WTC11 (cell line): ENCODE results near the gene ITPKB. TPM values are rescaled to one million over a fixed set of nuclear protein-coding genes. Genes with fewer than 3 reads are reported as not detected.
"Not testable (repeated sequence)": the region's sequence is repeated elsewhere in the genome, so short reads cannot be mapped to it uniquely, and the experiment has no call there.

Source experiments
- ATAC-seq: fragments of 200-7000 bp; cut with Tn5 transposase; 2 replicates; pipeline ENCODE4 v1.10.0; 2021; ENCODE audit warnings: mild to moderate bottlenecking, moderate library complexity
- CTCF ChIA-PET: fragments of 300-600 bp; sonication (Branson Sonifier 250); formaldehyde crosslinking; loops from one replicate; lab custom pipeline; 2021; ENCODE audit warnings: antibody characterized with exemption; lab: Charles Lee
- POLR2A ChIA-PET: fragments of 350-600 bp; sonication (Branson Sonifier 250); formaldehyde crosslinking; loops from one replicate; lab custom pipeline; 2021; ENCODE audit warnings: antibody characterized with exemption; lab: Charles Lee
- DNase-seq: peaks from one replicate; pipeline ENCODE4 v3.0.0; 2021; ENCODE audit warnings: low spot score
- H3K27ac Mint-ChIP-seq: 2 replicates; pipeline ENCODE4 v1.8.0; 2021; ENCODE audit warnings: mixed read lengths
- H3K27me3 Mint-ChIP-seq: 2 replicates; pipeline ENCODE4 v1.8.0; 2021; ENCODE audit warnings: low read depth, mild to moderate bottlenecking, moderate library complexity, mixed read lengths
- H3K36me3 Mint-ChIP-seq: 2 replicates; pipeline ENCODE4 v1.8.0; 2021; ENCODE audit warnings: mixed read lengths
- H3K4me1 Mint-ChIP-seq: 2 replicates; pipeline ENCODE4 v1.8.0; 2022; ENCODE audit warnings: mixed read lengths
- H3K4me3 Mint-ChIP-seq: 2 replicates; pipeline ENCODE4 v1.8.0; 2021; ENCODE audit warnings: mild to moderate bottlenecking, moderate library complexity, mixed read lengths
- H3K9me3 Mint-ChIP-seq: 2 replicates; pipeline ENCODE4 v1.8.0; 2021; ENCODE audit warnings: mixed read lengths
- HMGA2 ChIP-seq: fragments of 250-450 bp; sonication (Bioruptor Pico); IDR thresholded peaks from 2 replicates; pipeline ENCODE4 v1.4.0; 2021; ENCODE audit warnings: mild to moderate bottlenecking, moderate library complexity
- MAX ChIP-seq: sonication (generic); formaldehyde crosslinking; IDR thresholded peaks from 2 replicates; pipeline ENCODE4 v1.8.0; 2022; ENCODE audit warnings: mild to moderate bottlenecking, missing genetic modification reagents
- NFYB ChIP-seq: sonication (generic); formaldehyde crosslinking; conservative IDR thresholded peaks from 2 replicates; pipeline ENCODE4 v1.8.0; 2022; ENCODE audit warnings: low read depth, missing genetic modification reagents
- PREB ChIP-seq: sonication (generic); formaldehyde crosslinking; IDR thresholded peaks from 2 replicates; pipeline ENCODE4 v1.8.1; 2022; ENCODE audit warnings: mild to moderate bottlenecking, missing genetic modification reagents, moderate library complexity, borderline replicate concordance
- ZNF121 ChIP-seq: sonication (generic); formaldehyde crosslinking; IDR thresholded peaks from 2 replicates; pipeline ENCODE4 v1.8.0; 2023; ENCODE audit warnings: missing genetic modification reagents
- ZNF219 ChIP-seq: sonication (generic); formaldehyde crosslinking; IDR thresholded peaks from 2 replicates; pipeline ENCODE4 v1.8.0; 2023; ENCODE audit warnings: missing genetic modification reagents, mild to moderate bottlenecking, borderline replicate concordance
- ZNF425 ChIP-seq: fragments of 250-450 bp; sonication (Bioruptor Pico); conservative IDR thresholded peaks from 2 replicates; pipeline ENCODE4 v1.9.0; 2021; ENCODE audit warnings: mild to moderate bottlenecking
- ZNF512 ChIP-seq: sonication (generic); formaldehyde crosslinking; IDR thresholded peaks from 2 replicates; pipeline ENCODE4 v1.8.1; 2022; ENCODE audit warnings: missing genetic modification reagents, borderline replicate concordance
- total RNA-seq: library from RNA; stranded (reverse); gene quantifications from 3 replicates; pipeline ENCODE4 v1.2.3, GENCODE V29; 2021
- TF ChIP-seq, protein P1 (sequence below): sonication (generic); formaldehyde crosslinking; IDR thresholded peaks from 2 replicates; pipeline ENCODE4 v1.8.0; 2022; ENCODE audit warnings: mild to moderate bottlenecking, missing genetic modification reagents

ITPKB gene
- total RNA-seq, 1 experiment from 2014 or later: 15.6 TPM

DNA sequence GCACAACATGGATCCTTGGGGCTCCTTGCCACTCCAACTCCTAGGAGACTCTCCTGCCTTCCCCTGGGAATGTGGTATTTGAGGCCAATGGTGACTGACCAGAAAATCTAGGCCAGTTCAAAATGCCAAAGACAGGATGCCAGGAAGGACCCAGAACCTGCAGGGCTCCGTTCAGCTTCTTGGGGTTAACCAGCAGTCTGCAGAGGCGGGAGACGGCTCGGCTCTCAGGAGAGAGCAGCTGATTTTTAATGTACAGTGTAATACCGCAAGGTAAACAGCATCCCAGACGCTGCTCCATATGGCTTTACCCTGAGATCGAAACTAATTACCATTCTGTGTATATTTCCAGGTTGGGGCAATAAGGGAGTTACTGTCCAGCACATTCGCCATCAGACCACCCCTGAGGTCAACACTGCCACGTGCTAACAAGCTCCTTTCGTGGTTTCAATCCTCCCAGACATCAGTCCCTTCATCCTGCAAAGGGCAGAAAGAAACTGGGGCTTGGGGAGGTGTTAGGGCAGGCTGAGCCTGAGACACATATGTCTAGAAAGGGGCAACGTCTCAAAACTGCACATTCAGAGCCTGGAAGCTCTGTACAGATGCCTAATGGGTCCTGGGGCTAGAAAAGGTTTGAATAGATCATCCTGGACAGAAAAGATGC, 16.7 kb downstream of the ITPKB start (continued):
- TF ChIP-seq ZNF512 (CRISPR knock-in tag) (no peak), ZNF121 (no peak), ZNF425 (CRISPR knock-in tag) (no peak), ZNF219 (no peak)

DNA sequence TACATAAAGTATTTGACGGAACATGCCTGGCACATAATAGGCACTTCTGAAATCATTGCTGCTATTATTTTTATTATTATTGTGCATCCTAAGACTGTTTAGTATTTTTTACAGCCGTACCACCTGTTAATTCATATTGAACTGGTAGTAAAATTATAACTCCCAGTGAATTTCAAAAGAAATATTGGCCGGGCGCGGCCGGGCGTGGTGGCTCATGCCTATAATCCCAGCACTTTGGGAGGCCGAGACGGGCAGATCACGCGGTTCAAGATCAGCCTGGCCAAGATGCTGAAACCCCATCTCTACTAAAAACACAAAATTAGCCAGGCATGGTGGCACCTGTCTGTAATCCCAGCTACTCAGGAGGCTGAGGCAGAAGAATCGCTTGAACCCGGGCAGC, 18.5 kb downstream of the ITPKB start:
- peaks cover 38% of the 10 kb centered on the region for H3K4me1 Mint-ChIP-seq
- DNase-seq, H3K27ac Mint-ChIP-seq, POLR2A ChIA-PET, CTCF ChIA-PET, H3K36me3 Mint-ChIP-seq, ATAC-seq, H3K9me3 Mint-ChIP-seq, H3K27me3 Mint-ChIP-seq, H3K4me3 Mint-ChIP-seq: not testable (repeated sequence)

- H3K4me1 Mint-ChIP-seq: peaks cover 30% of the 10 kb centered on the region
- no peaks in the 10 kb centered on the region for H3K27me3 Mint-ChIP-seq
- peaks cover 3% of the 10 kb centered on the region; the same call in 1 of the 2 replicates for H3K36me3 Mint-ChIP-seq
- no peak for TF ChIP-seq HMGA2 (CRISPR knock-in tag)
- TF ChIP-seq NFYB (CRISPR knock-in tag): no peak
- no peak for TF ChIP-seq ZNF219
- TF ChIP-seq ZNF512 (CRISPR knock-in tag): no peak
- TF ChIP-seq, protein P1, sequence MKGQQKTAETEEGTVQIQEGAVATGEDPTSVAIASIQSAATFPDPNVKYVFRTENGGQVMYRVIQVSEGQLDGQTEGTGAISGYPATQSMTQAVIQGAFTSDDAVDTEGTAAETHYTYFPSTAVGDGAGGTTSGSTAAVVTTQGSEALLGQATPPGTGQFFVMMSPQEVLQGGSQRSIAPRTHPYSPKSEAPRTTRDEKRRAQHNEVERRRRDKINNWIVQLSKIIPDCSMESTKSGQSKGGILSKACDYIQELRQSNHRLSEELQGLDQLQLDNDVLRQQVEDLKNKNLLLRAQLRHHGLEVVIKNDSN (CRISPR knock-in tag): no peak
- TF ChIP-seq MAX (CRISPR knock-in tag): no peak
- TF ChIP-seq PREB (CRISPR knock-in tag): no peak
- TF ChIP-seq, all 79 proteins: peak for 0
- POLR2A ChIA-PET: no interaction called here
- DNase-seq (no peak), ATAC-seq (no peak)
- no peak overlapping the region for H3K4me3 Mint-ChIP-seq
- H3K27ac Mint-ChIP-seq: no peak overlapping the region
- CTCF ChIA-PET: no interaction called here
- H3K9me3 Mint-ChIP-seq: no peaks in the 10 kb centered on the region
These were observed 19.3 kb downstream of the ITPKB start for GRCh38 chr1:226719596-226720387.
